Stimulated activated effector memory CD8-positive, alpha-beta T cell treated with anti-CD3 and anti-CD28 coated beads, Interleukin-12 subunit alpha, Interleukin-12 subunit beta, amount 100 ng/mL, for 72 hours (primary cell): ENCODE results near the gene TRAF3.
"Not testable (repeated sequence)": the region's sequence is repeated elsewhere in the genome, so short reads cannot be mapped to it uniquely, and the experiment has no call there.

Source experiments
- ATAC-seq: fragments of 150-1000 bp; cut with Tn5 transposase; 2 replicates; pipeline ENCODE4 v1.10.0; 2021
- DNase-seq, 2 donors: peaks; one replicate each; pipeline ENCODE4 v3.0.0; 2021 to 2022; ENCODE audit warnings: low spot score in 2 of 2
- H3K27ac Mint-ChIP-seq: one replicate; pipeline ENCODE4 v1.8.0; 2022; ENCODE audit warnings: mild to moderate bottlenecking, mixed read lengths
- H3K36me3 Mint-ChIP-seq: one replicate; pipeline ENCODE4 v1.8.0; 2022; ENCODE audit warnings: mild to moderate bottlenecking, mixed read lengths
- H3K4me1 Mint-ChIP-seq: one replicate; pipeline ENCODE4 v1.8.0; 2022; ENCODE audit warnings: mixed read lengths
- H3K4me3 Mint-ChIP-seq: one replicate; pipeline ENCODE4 v1.8.0; 2022; ENCODE audit warnings: mild to moderate bottlenecking, mixed read lengths
- H3K9me3 Mint-ChIP-seq: one replicate; pipeline ENCODE4 v1.8.0; 2022; ENCODE audit warnings: mixed read lengths

The TRAF3 gene

DNA sequence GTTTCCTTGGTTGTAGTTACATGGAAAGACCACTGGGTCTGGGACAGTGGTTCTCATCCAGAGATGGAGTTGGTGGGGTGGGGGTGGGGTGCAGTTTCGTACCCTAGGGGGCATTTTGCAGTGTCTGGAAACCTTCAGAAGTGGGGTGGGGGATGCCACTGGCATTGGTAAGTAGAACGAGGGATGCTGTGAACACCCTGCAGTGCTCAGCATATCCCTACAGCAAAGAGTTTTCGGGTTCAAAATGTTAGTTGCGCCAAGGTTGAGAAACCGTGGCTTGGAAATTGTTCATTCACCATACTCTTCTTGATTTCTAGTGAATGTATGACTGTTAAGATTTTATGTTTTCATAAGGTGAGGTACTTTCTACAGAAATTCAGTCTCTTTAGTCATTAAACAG is 28.7 kb downstream of the TRAF3 start:
- H3K27ac Mint-ChIP-seq: peak overlapping the region; percentile 97
- DNase-seq (no peak), ATAC-seq (peak; percentile 44)
- peaks cover 60% of the 10 kb centered on the region for H3K36me3 Mint-ChIP-seq
- no peaks in the 10 kb centered on the region for H3K9me3 Mint-ChIP-seq
- H3K4me3 Mint-ChIP-seq: peak overlapping the region; percentile 73
- peaks cover 75% of the 10 kb centered on the region for H3K4me1 Mint-ChIP-seq

DNA sequence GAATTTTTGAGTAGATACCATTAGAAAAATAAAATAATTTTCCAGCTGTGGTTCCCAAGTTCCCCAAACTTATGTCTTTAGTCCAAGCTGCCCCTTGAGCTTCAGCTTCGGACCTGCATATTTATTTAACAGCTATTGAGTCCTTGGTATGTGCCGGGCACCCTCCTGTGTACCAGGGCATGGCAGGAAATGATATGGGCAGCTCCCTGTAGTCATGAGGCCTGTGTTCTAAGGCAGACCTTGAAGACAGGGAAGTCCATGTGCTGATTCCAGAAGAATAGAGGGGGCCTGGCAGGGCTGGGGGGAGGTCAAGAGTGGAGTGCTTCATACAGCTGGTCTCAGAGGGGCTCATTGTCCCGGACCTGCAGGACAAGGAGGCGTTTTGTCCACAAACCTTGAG is 29.2 kb downstream of the TRAF3 start:
- ATAC-seq (no peak), DNase-seq (no peak)
- Mint-ChIP-seq H3K27ac (peak overlapping the region; percentile 97), H3K4me1 (peaks cover 80% of the 10 kb centered on the region), H3K4me3 (peak overlapping the region; percentile 73), H3K9me3 (no peaks in the 10 kb centered on the region), H3K36me3 (peaks cover 65% of the 10 kb centered on the region)

DNA sequence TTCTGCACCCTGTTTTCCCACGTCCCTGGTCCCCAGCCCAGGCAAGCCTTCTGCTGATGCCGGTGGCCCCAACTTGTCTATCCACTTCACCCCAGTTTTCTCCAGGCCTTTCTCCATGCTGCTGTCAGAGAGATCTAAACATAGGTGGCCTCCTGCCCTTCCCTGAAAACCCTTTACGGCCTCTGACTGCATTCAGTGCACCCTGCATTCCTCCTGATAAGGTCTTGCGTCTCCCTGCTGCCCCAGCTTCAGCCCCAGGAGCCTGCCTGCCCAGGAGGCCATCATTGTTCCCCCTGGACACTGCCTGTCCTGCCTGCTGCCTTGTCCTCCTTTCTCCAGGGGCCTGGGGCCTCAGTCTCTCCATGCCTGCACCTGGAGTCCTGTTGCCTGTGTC is 29.8 kb downstream of the TRAF3 start:
- peak overlapping the region; percentile 97 for H3K27ac Mint-ChIP-seq
- peaks cover 86% of the 10 kb centered on the region for H3K4me1 Mint-ChIP-seq
- no peaks in the 10 kb centered on the region for H3K9me3 Mint-ChIP-seq
- no peak for ATAC-seq
- peaks cover 71% of the 10 kb centered on the region for H3K36me3 Mint-ChIP-seq
- peak overlapping the region; percentile 73 for H3K4me3 Mint-ChIP-seq
- no peak for DNase-seq

DNA sequence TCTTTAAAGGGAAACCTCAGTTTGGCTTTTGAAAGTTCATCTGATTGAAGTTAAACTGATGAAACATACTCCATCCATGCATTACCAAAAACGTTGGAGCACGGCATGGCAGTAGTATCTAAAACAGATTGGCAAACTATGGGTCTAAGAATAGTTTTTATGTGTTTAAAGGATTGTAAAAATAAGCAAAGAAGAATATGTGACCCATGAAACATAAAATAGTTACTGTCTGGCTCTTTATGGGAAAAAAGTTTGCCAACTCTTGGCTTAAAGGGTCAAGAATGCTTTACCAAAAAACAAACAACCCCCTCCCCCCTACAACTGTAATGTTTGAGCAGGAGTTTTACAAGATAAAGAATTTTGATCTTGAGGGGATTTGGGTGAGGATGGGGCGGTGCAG is 32.6 kb downstream of the TRAF3 start:
- Mint-ChIP-seq H3K4me3 (no peak overlapping the region), H3K36me3 (peaks cover 85% of the 10 kb centered on the region), H3K27ac (peak overlapping the region; percentile 47), H3K9me3 (no peaks in the 10 kb centered on the region), H3K4me1 (peaks cover 84% of the 10 kb centered on the region)
- no peak for ATAC-seq
- DNase-seq: no peak

DNA sequence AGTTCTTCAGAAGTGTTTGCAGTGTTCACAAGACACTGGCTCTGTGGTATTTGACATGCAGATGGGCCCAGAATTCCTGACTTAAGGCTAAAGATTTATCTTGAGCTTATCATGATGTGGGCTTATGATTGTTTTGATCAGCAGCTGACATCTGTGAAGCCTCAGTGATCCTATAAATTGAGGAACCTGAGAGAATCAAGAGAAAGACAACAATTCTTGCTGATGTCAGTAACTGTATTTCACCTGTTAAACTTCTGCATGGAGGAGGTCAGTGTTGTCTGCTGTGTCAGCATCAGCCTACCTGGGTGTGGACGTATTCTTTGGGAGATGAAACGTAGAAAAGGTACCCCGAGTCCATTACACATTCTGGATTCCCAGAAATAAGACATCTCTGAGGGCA is 33.3 kb downstream of the TRAF3 start:
- Mint-ChIP-seq H3K4me3 (no peak overlapping the region), H3K9me3 (no peaks in the 10 kb centered on the region), H3K36me3 (peaks cover 87% of the 10 kb centered on the region), H3K27ac (peak overlapping the region; percentile 47), H3K4me1 (peaks cover 84% of the 10 kb centered on the region)
- DNase-seq (no peak), ATAC-seq (no peak)

DNA sequence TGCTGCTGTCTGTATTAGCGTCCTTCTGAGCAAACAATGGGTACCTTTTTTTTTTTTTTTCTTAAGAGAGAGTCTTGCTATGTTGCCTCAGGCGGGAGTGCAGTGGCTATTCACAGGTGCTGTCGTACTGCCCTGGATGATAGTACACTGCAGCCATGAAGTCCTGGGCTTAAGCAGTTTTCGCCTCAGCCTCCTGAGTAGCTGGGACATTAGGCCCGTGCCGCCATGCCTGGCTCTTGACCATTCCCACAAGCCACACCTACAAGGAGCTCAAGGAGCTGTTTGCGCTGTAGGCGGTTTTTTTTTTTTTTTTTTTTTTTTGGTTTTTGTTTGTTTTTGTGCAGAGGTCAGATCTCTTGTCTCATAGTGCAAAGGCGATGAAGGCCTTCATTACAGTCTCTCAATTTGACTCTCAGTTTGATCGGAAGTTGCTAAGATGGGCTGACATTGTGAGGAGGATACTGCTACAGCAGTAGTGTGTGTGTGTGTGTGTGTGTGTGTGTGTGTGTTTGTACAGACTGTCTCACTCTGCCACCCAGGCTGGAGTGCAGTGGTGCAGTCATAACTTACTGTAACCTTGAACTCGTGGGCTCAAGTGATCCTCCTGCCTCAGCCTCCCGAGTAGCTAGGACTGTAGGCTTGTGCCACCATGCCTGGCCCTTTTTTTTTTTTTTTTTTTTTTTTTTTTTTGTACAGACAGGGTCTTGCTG is 34.2 kb downstream of the TRAF3 start:
- ATAC-seq (peak; percentile 48), DNase-seq (no peak)
- Mint-ChIP-seq H3K9me3 (no peaks in the 10 kb centered on the region), H3K36me3 (peaks cover 88% of the 10 kb centered on the region), H3K27ac (peak overlapping the region; percentile 72), H3K4me1 (peaks cover 80% of the 10 kb centered on the region), H3K4me3 (no peak overlapping the region)

DNA sequence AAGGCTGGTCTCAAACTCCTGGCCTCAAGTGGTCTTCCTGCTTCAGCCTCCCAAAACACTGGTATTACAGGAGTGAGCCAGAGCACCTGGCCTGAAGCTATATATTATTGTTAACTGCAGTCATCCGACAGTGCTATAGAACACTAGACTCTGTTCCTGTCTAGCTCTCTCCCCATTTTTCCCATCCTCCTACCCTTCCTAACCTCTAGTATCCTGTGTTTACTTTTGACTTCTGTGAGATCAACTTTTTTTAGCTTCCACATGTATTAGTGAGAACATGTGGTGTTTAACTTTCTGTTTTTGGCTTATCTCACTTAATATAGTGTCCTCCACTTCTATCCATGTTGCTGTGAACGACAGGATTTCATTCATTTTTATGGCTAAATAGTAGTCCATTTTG is 34.7 kb downstream of the TRAF3 start:
- Mint-ChIP-seq H3K27ac (peak overlapping the region; percentile 72), H3K4me1 (peaks cover 80% of the 10 kb centered on the region), H3K36me3 (peaks cover 88% of the 10 kb centered on the region), H3K9me3 (no peaks in the 10 kb centered on the region), H3K4me3 (no peak overlapping the region)
- DNase-seq (no peak), ATAC-seq (no peak)

DNA sequence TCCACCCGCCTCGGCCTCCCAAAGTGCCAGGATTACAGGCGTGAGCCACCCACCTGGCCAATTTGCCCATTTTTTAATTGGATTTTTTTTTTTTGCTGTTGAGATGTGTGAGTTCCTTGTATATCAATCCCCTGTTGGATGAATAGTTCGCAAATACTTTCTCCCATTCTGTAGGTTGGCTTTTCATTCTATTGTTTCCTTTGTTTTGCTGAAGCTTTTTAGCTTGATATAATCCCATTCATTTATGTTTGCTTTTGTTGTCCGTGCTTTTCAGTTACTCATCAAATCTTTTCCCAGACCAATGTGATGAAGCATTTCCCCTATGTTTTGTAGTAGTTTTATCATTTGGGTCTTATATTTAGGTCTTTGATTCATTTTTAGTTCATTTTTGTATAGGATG is 36.4 kb downstream of the TRAF3 start:
- no peak overlapping the region for H3K4me3 Mint-ChIP-seq
- H3K36me3 Mint-ChIP-seq: peaks cover 94% of the 10 kb centered on the region
- ATAC-seq (no peak), DNase-seq (no peak)
- H3K9me3 Mint-ChIP-seq: no peaks in the 10 kb centered on the region
- peaks cover 83% of the 10 kb centered on the region for H3K4me1 Mint-ChIP-seq
- H3K27ac Mint-ChIP-seq: peak overlapping the region; percentile 66

DNA sequence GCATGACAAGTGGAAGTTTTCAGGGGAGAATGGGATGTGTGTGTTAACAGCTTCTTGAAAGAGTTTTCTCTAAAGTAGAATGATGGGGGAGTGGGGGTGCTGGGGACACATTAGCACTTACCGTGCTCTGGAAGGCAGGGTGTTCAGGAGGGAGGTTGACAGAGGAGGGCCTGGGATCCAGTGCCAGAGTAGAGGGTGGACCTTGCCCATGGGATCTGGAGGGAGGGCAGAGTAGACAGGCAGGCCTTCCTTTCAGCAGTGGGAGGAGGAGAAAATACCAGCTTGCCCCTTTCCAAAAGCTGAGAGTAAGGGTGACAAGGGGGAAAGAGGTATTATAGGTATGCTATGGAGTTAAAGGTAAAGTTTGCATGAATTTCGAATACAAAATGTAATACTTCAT is 40.1 kb downstream of the TRAF3 start:
- no peak for ATAC-seq
- no peak for DNase-seq
- H3K27ac Mint-ChIP-seq: peak overlapping the region; percentile 93
- no peaks in the 10 kb centered on the region for H3K9me3 Mint-ChIP-seq
- H3K36me3 Mint-ChIP-seq: peaks cover 75% of the 10 kb centered on the region
- H3K4me3 Mint-ChIP-seq: peak overlapping the region; percentile 73
- peaks cover 74% of the 10 kb centered on the region for H3K4me1 Mint-ChIP-seq

DNA sequence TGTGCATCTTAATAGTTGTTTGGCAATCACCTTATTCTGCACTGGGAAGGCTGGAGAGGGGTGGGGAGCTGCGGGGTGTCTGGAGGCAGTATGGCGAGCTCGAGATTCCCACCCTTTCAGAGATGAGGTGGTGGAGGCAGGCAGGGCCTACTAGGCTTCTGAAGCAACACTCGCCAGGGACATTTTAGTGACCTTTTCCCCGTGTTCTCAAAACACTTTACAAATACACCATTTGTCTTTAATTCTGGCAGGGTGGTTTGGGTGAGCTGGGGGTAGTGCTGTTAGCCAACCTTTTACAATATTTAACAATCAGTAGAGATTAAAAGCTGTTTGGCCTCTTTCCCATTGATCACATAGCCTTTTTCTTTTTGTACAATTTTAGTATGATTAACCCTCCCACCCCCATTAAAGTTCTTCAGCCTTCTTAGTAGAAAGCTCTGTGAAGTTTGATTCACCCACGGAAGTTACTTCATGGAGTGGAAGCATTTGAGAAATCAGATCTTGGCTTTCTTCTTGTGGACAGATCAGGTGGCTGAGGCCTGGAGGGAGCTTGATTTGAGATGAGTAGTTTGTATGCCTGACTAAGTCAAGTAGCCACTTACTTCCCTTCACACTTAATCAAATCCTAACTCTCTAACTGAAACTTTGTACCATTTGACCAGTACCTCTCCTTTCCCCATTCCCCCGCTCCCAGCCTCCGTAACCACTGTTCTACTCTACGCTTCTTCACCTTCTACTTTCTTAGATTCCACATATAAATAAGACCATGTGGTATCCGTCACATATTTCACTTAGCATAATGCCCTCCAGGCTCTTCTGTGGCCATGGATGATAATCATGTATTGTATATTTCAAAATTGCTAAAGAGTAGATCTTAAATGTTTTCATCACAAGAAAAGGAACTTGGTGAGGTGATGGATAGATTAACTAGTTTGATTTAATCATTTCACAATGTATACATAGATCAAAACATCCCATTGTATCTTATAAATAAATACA is 41.0 kb downstream of the TRAF3 start:
- Mint-ChIP-seq H3K27ac (peak overlapping the region; percentile 93), H3K4me3 (peak overlapping the region; percentile 73)
- ATAC-seq: peak; percentile 36

DNA sequence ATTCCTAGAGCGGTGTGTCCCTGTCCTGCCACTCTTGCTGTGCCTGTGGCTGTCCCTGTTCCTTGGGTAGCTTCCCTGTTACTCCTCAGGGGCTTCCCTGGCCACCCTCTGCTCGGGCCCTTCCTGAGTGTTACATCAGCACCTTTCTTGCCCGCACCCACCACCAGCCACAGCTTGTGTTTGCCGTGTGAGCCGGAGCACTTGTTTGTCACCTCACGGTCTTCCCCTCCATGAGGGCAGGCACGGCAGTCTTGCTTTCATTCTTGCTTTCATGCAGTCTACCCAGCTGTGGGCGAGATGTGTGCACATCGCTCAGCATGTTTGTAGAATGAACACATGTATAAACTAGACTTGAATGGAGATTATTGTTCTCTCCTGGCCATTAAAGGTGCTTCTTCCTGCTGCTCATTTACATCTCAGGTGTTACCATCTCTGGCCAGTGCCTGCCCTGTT is 42.0 kb downstream of the TRAF3 start:
- ATAC-seq (peak; percentile 92), DNase-seq (peak; percentile 53 to 87)
- peak overlapping the region; percentile 73 for H3K4me3 Mint-ChIP-seq
- H3K9me3 Mint-ChIP-seq: no peaks in the 10 kb centered on the region
- H3K4me1 Mint-ChIP-seq: peaks cover 78% of the 10 kb centered on the region
- H3K36me3 Mint-ChIP-seq: peaks cover 69% of the 10 kb centered on the region
- H3K27ac Mint-ChIP-seq: peak overlapping the region; percentile 93

More for the DNA sequence above, 41.0 kb downstream of the TRAF3 start:
- Mint-ChIP-seq H3K9me3 (no peaks in the 10 kb centered on the region), H3K4me1 (peaks cover 81% of the 10 kb centered on the region), H3K36me3 (peaks cover 79% of the 10 kb centered on the region)
- DNase-seq: no peak

DNA sequence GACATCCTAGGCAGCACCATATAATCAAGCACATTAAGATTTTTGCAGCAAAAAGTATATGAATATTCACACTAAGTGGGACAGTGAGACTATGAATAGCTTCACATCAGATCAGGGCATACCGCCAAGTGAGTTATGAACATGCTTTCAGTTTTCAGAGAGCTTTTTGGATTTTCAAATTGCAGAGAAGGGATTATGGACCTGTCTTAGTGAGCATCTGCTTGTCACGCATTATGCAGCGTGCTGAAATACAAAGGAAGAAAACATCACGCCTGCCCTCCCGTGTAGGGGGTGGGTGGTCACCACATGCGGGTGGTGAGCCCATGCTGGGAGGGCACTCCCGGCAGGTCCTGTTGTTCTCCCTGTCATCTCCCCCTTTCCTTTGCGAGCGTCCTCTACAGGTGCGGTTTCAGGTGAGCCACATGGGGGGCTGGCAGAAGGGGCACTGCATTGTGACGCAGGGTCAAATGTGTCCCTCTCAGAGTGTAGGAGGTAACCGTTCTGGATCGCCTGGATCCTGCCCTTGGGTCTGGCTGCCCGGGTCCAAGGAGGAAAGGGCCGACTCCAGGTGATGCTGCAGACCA is 42.6 kb downstream of the TRAF3 start:
- peak overlapping the region; percentile 73 for H3K4me3 Mint-ChIP-seq
- no peak for DNase-seq
- peak; percentile 29 for ATAC-seq
- H3K27ac Mint-ChIP-seq: peak overlapping the region; percentile 93
- H3K36me3 Mint-ChIP-seq: peaks cover 66% of the 10 kb centered on the region
- peaks cover 78% of the 10 kb centered on the region for H3K4me1 Mint-ChIP-seq
- no peaks in the 10 kb centered on the region for H3K9me3 Mint-ChIP-seq

DNA sequence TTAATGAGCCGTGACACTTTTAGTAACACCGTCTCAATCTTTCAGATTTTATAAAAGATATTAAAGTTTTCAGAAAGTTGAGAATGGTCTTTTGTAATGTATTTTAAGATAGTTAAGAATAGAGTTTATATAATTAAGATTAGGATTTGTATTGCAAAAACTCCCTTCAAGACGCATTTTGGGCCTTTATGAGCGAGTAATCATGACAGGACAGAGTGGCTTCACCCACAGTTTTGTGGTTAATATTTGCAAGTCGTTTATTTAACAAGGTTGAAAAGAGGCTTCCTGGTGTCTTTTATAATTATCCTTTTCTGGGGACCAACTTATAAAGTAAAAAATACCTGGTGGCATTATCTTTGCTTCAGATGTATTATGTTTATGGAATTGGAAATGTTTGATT is 44.0 kb downstream of the TRAF3 start:
- H3K36me3 Mint-ChIP-seq: peaks cover 65% of the 10 kb centered on the region
- peak overlapping the region; percentile 77 for H3K27ac Mint-ChIP-seq
- H3K4me1 Mint-ChIP-seq: peaks cover 82% of the 10 kb centered on the region
- H3K9me3 Mint-ChIP-seq: no peaks in the 10 kb centered on the region
- no peak for DNase-seq
- no peak for ATAC-seq
- H3K4me3 Mint-ChIP-seq: peak overlapping the region; percentile 73

DNA sequence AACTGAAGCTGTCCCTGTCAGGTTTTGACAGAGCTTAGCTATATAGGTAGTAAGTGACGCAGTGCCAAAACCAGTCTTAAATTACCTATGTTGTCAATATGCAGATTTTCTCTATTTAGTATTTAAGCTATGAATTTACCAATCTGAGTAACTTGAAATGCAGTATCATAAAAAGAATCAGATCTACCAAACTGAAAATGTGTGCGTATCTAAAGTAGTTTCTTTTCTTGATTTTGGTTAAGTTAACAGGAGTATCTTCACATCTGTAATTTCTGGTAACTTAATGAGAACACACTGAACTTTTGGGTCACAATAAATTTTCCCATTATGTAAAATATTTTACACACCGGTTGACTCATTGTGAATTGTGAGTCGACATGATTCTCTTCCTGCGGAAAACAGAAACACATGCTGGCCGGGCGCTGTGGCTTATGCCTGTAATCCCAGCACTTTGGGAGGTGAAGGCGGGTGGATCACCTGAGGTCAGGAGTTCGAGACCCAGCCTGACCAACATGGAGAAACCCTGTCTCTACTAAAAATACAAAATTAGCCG is 45.1 kb downstream of the TRAF3 start:
- H3K9me3 Mint-ChIP-seq: no peaks in the 10 kb centered on the region
- DNase-seq (peak in 1 of 2 donors; percentile 78), ATAC-seq (peak; percentile 73)
- H3K4me1 Mint-ChIP-seq: peaks cover 83% of the 10 kb centered on the region
- peak overlapping the region; percentile 90 for H3K27ac Mint-ChIP-seq
- peaks cover 65% of the 10 kb centered on the region for H3K36me3 Mint-ChIP-seq
- peak overlapping the region; percentile 58 for H3K4me3 Mint-ChIP-seq

DNA sequence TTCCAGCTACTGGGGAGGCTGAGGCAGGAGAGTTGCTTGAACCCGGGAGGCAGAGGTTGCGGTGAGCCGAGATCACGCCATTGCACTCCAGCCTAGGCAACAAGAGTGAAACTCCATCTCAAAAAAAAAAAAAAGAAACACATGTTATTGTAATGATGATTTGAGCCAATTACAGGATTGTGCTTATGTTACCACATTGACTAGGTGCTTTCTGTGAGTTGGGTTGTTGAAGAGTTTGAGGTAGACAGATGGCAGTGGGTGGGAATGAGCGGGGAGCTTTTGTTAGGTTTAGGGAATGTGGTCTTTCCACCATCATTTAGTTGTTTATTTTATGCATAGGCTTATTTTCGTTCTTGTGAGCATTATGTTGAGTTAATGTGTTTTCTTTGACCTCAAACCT is 45.6 kb downstream of the TRAF3 start:
- peak overlapping the region; percentile 58 for H3K4me3 Mint-ChIP-seq
- H3K36me3 Mint-ChIP-seq: peaks cover 65% of the 10 kb centered on the region
- ATAC-seq, H3K9me3 Mint-ChIP-seq, DNase-seq: not testable (repeated sequence)
- H3K27ac Mint-ChIP-seq: peak overlapping the region; percentile 90
- peaks cover 78% of the 10 kb centered on the region for H3K4me1 Mint-ChIP-seq
